Subcutaneous abdominal adipose tissue (tissue), 5 donors: Measurements from ENCODE around the gene NPPB.

Experiments used
- H3K27ac ChIP-seq: one replicate; pipeline ENCODE4 v1.7.0; 2013; ENCODE audit warnings: low read depth, mild to moderate bottlenecking, inconsistent platforms, low read length, moderate library complexity
- H3K27me3 ChIP-seq, 5 donors: one replicate each; pipeline ENCODE4 v1.7.0; 2013; ENCODE audit warnings: low read length in 5 of 5, inconsistent platforms in 1 of 5; ENCODE audit not compliant: control insufficient read depth in 5 of 5, insufficient read depth in 4 of 5
- H3K36me3 ChIP-seq, 5 donors: one replicate each; pipeline ENCODE4 v1.7.0; 2013; ENCODE audit warnings: low read length in 5 of 5; ENCODE audit not compliant: control insufficient read depth in 5 of 5, insufficient read depth in 5 of 5
- H3K4me1 ChIP-seq, 5 donors: one replicate each; pipeline ENCODE4 v1.7.0; 2013; ENCODE audit warnings: low read length in 5 of 5, mild to moderate bottlenecking in 3 of 5, moderate library complexity in 1 of 5; ENCODE audit not compliant: control insufficient read depth in 5 of 5, insufficient read depth in 5 of 5
- H3K4me3 ChIP-seq, 5 donors: one replicate each; pipeline ENCODE4 v1.7.0; 2013; ENCODE audit warnings: low read length in 5 of 5, low read depth in 1 of 5
- H3K9ac ChIP-seq, 5 donors: one replicate each; pipeline ENCODE4 v1.7.0; 2013; ENCODE audit warnings: low read length in 5 of 5, mild to moderate bottlenecking in 4 of 5, moderate library complexity in 3 of 5
- H3K9me3 ChIP-seq, 5 donors: one replicate each; pipeline ENCODE4 v1.7.0; 2013; ENCODE audit warnings: low read length in 5 of 5; ENCODE audit not compliant: control insufficient read depth in 5 of 5
- donor health status: healthy.
- donor health status: healthy.
- donor health status: healthy.
- donor health status: healthy.
- donor health status: healthy.

Gene NPPB

DNA sequence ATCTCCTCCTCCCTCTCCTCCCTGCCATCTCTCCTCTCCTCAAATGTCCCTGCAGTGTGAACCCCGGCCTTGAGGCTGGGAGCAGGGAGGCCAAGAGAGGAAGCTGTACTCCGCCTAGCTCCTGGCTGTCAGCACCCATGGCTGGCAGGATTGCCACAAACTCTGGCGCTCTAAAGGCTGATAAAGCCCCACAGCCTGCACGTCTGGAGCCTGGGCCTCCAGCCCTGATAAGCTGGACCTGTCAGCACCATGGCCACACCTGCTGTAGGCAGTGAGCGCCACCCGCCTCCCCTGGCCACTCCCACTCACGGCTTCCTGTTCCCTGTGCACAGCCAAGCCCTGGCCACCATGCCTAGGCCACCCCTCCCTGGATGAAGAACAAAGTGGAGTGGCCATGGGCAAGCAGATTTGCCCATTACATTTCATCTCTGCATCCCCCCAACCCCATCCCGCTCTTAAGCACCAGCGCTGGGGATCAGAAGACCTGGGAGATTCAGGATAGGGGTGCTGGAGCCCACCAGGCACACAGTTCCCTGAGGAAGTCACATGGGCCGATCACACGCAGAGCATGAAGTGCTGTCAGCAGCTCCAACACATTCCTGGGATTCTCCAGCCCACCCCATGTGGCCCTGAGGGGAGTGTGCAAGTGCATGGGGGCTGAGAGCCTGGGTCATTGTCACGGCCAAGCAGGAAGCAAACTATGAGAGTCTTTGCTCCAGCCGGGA, 24.2 kb upstream of the NPPB start:
- Histone ChIP-seq H3K36me3 (no peaks in the 10 kb centered on the region), H3K27me3 (peaks cover 3 to 29% (median 15%) of the 10 kb centered on the region in 5 donors), H3K9ac (no peak overlapping the region), H3K4me3 (no peak overlapping the region), H3K4me1 (peaks cover 0 to 25% (median 10%) of the 10 kb centered on the region in 5 donors), H3K9me3 (no peaks in the 10 kb centered on the region), H3K27ac (no peak overlapping the region)

DNA sequence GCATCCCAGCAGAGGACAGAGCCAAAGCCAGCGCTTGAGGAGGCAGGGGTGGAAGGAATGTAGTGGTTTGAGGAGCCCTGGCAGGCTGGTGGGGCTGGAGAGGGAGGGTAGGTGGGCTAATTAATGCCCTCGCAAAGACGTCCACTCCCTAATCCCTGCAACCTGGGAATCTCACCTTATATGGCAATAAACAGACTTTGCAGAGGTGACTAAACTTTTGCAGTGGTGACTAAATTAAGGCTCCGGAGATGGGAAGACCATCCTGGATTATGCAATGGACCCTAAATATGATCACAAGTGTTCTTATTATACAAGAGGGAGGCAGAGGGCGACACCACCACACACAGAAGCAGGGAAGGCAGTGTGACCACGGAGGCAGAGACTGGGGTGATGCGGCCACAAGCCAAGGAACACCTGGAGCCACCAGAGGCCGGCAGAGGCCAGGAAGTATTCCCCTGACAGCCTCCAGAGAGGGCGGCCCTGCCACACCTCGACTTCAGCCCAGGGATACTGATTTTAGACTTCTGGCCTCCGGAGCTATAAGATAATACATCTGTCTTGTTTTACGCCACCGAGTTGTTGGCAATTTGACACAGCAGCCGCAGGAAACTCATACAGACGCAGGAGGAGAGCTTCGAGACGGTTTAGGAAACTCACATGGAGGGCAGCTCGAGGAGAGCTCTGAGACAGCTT, 23.1 kb upstream of the NPPB start:
- no peak overlapping the region for H3K27ac ChIP-seq

DNA sequence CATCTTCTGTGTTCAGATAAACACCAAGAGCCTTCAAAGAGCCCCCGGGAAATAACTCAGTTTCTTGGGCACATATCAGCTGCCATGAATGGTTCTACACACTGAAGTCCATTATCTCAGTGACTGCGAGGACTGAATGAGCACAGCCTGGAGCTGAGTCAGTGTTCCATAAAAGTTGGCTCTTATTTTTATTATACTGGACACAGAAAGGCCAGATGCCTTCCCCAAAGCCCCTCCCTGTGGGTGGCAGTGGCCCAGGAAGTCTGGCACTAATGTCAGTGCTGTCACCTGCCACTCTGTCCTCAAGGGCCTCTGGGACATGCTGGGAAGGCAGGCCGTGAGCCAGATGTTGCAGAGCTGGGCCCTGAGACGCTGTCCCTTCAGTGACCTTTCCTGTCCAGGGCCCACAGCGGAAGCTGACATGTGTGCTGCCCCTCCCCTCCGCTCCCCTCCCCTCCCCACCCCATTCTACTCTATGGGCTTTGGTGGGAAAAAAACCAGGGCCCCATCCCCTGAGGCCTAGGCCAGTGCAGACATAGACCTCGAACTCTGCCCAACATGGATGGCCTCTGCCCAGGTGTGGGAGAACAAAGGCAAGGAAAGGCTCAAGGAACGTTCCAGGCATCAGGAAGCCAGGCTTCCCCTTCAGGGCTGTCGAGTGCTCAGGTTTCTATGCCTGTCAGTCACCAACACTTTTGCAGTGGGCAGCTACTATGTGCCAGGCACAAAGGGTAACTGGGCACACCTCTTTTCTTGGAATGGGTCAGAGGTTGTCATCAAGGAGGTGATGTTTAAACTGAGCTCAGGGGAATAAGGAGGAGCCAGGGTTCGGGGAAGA, 22.4 kb upstream of the NPPB start:
- Histone ChIP-seq H3K27ac (no peak overlapping the region), H3K9ac (no peak overlapping the region), H3K4me1 (peaks cover 0 to 23% (median 10%) of the 10 kb centered on the region in 5 donors), H3K9me3 (no peaks in the 10 kb centered on the region), H3K27me3 (peaks cover 3 to 30% (median 14%) of the 10 kb centered on the region in 5 donors), H3K36me3 (no peaks in the 10 kb centered on the region), H3K4me3 (no peak overlapping the region)

More for the DNA sequence above, 23.1 kb upstream of the NPPB start:
- Histone ChIP-seq H3K9ac (no peak overlapping the region), H3K4me3 (no peak overlapping the region), H3K9me3 (no peaks in the 10 kb centered on the region), H3K27me3 (peaks cover 3 to 26% (median 14%) of the 10 kb centered on the region in 5 donors), H3K36me3 (no peaks in the 10 kb centered on the region), H3K4me1 (peaks cover 0 to 23% (median 10%) of the 10 kb centered on the region in 5 donors)

DNA sequence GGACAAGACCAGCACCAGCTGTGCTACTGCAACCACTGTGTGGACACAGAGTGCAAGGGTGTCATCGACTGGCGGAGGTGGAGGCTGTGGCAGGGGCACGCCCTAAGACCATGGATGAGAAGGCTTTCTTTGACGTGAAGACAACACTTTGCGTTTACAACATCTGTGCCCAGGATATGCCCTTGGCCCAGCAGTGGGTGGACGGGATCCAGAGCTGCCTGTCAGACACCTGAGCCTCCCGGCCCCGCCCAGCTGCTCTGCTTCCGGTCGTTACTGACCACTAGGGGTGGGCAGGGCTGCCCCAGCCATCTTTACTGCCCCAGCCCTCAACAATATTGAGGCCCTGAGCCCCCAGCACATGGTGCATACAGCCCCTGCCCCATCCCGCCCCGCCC, 21.4 kb upstream of the NPPB start:
- Histone ChIP-seq H3K27me3 (peaks cover 6 to 29% (median 17%) of the 10 kb centered on the region in 5 donors), H3K4me1 (peaks cover 0 to 26% (median 10%) of the 10 kb centered on the region in 5 donors), H3K36me3 (no peaks in the 10 kb centered on the region), H3K9me3 (no peaks in the 10 kb centered on the region), H3K4me3 (no peak overlapping the region), H3K9ac (no peak overlapping the region), H3K27ac (no peak overlapping the region)

DNA sequence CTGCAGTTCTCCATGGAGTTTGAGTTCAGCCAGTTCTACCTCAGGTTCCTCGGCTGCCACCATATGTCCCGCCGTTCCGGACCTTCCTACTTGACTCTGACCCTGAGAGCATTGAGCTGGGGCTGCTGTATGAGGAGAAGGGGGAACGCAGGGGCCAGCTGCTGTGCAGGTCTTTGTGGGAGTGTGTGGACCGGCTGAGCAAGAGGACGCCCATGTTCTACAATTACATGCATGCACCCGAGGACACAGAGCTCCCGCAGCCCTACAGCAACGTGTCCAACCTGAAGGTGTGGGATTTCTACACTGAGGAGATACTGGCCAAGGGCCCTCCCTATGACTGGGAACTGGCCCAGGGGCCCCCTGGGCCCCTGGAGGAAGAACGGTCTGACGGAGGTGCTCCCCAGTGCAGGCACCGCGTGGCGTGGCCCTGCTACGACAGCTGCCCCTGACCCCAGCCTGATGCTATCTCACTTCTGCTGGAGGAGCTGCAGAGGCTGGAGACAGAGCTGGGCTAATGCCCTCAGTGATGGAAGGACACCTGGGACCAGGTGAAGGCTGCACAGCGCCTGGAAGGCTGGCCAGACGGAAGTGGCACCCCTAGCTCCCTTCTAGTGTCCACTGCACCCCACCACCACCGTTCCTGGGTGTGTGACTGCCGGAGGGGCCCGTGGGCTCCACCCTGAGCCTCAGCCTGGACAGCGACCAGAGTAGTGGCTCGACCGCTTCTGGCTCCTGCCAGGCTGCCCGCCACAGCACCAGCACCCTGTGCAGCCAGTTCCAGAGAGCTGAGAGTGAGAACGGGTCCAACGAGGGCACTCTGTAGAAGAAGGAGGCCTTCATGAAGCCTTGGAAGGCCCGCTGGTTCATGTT, 20.8 kb upstream of the NPPB start:
- Histone ChIP-seq H3K36me3 (no peaks in the 10 kb centered on the region), H3K9ac (no peak overlapping the region), H3K27me3 (peaks cover 7 to 34% (median 17%) of the 10 kb centered on the region in 5 donors), H3K27ac (no peak overlapping the region), H3K4me1 (peaks cover 0 to 31% (median 10%) of the 10 kb centered on the region in 5 donors), H3K9me3 (no peaks in the 10 kb centered on the region), H3K4me3 (no peak overlapping the region)

DNA sequence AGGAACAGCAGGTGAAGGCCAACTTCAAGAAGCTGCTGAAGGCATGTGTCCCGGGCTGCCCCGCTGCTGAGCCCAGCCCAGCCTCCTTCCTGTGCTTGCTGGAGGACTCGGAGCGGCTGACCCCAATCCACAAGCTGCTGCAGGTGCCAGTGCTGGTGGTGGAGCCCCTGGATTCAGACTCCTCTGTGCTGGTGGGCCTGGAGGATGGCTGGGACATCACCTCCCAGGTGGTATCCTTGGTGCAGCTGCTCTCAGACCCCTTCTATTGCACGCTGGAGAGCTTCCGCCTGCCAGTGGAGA, 20.1 kb upstream of the NPPB start:
- no peaks in the 10 kb centered on the region for H3K9me3 ChIP-seq
- H3K9ac ChIP-seq: no peak overlapping the region
- H3K27me3 ChIP-seq: peaks cover 7 to 40% (median 17%) of the 10 kb centered on the region in 5 donors
- H3K27ac ChIP-seq: no peak overlapping the region
- no peak overlapping the region for H3K4me3 ChIP-seq
- peaks cover 0 to 34% (median 10%) of the 10 kb centered on the region in 5 donors for H3K4me1 ChIP-seq
- no peaks in the 10 kb centered on the region for H3K36me3 ChIP-seq

DNA sequence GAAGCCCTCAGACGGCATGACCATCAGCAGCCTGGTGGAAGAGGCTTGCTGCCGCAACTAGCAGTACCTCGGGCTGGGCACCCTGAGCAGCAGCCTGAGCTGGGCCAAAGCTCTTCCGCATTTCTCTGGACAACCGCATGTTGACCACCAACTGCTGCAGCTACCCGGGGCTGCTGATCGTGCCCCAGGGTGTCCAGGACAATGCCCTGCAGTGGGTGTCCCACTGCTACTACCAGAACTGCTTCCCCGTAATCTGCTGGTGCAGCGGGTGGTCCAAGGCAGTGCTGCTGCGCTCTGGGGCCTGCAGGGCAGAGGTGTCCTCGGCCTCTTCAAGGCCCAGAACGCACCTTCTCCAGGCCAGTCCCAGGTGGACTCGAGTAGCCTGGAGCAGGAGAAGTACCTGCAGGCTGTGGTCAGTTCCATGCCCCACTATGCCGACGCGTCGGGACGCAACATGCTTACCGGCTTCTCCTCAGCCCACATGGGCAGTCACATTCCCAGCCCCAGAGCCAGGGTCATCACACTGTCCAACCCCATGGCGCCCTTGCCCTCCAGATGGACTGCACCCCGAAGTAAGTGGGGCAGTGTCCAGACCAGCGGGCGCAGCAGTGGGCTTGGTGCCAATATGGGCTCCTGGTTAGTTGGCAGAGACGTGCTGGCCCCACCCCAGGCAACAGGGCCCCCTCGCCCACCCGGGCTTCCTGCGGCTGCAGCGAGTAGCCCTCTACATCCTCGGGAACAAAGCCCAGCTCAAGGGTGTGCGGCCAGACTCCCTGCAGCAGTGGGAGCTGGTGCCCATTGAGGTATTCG, 19.5 kb upstream of the NPPB start:
- H3K36me3 ChIP-seq: no peaks in the 10 kb centered on the region
- H3K4me1 ChIP-seq: peaks cover 0 to 37% (median 10%) of the 10 kb centered on the region in 5 donors
- H3K27me3 ChIP-seq: peaks cover 7 to 38% (median 16%) of the 10 kb centered on the region in 5 donors
- no peak overlapping the region for H3K4me3 ChIP-seq
- no peak overlapping the region for H3K9ac ChIP-seq
- no peak overlapping the region for H3K27ac ChIP-seq
- H3K9me3 ChIP-seq: no peaks in the 10 kb centered on the region

DNA sequence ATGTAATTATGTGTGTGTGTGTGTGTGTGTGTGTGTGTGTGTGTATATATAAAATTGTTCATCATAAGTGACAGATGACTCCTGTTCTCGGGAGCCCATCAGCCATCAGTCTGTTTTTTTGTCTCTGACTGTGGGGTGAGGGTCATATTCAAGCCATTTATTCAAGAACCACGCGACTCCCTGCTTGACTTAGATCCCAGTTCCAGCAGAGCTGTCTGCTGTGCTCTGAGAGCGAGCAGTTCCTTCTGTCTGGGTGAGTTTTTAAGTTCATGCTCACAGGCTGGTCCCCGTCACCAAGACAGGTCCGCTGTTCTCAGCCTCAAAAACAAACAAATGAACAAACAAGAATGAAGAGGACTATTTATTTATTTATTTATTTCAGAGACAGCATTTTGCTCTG, 18.3 kb upstream of the NPPB start:
- Histone ChIP-seq H3K27ac (no peak overlapping the region), H3K9ac (no peak overlapping the region), H3K4me1 (peaks cover 0 to 32% (median 10%) of the 10 kb centered on the region in 5 donors), H3K27me3 (peaks cover 7 to 33% (median 16%) of the 10 kb centered on the region in 5 donors), H3K36me3 (no peaks in the 10 kb centered on the region), H3K4me3 (no peak overlapping the region), H3K9me3 (no peaks in the 10 kb centered on the region)

DNA sequence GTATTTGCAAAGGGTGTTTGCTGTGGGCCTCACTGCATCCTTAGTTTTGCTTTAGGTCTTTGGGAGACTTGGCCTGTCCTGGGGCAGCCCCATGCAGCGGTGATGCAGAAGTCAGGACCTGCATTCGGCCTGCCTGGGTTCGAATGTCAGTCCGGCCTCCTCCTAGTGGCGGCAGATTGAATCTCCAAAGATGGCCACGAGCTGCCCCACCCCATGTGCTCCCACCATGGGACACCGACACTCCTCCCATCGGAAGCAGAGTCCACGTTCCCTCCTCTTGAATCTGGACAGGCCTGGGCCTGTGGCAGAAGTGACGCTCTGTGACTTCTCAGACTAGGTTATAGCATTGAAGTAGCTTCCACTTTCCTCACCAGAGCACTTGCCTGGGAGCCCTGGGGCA, 16.3 kb upstream of the NPPB start:
- H3K27me3 ChIP-seq: peaks cover 7 to 33% (median 16%) of the 10 kb centered on the region in 5 donors
- H3K36me3 ChIP-seq: no peaks in the 10 kb centered on the region
- H3K4me3 ChIP-seq: no peak overlapping the region
- H3K9ac ChIP-seq: no peak overlapping the region
- peaks cover 0 to 27% (median 7%) of the 10 kb centered on the region in 5 donors for H3K4me1 ChIP-seq
- no peak overlapping the region for H3K27ac ChIP-seq
- H3K9me3 ChIP-seq: no peaks in the 10 kb centered on the region
